Right cardiac atrium (tissue), 5 donors: Measurements from ENCODE around the gene ACACA. TPM values are rescaled to one million over a fixed set of nuclear protein-coding genes. Genes with fewer than 3 reads are reported as not detected.

Experiments
- ATAC-seq, 2 donors: fragments of 200-7000 bp; cut with Tn5 transposase; one replicate each; pipeline versions ENCODE4 v1.8.0 to v1.9.1; 2020; ENCODE audit warnings: moderate library complexity in 2 of 2, mild to moderate bottlenecking in 1 of 2
- DNase-seq, 3 donors: peaks; one replicate each; pipeline ENCODE4 v3.0.0-alpha.2; 2020
- H3K27ac ChIP-seq: one replicate; pipeline ENCODE4 v1.5.1; 2013; ENCODE audit warnings: mild to moderate bottlenecking, low read length, control low read depth, moderate library complexity
- H3K27me3 ChIP-seq: one replicate; pipeline ENCODE4 v1.6.1; 2013; ENCODE audit not compliant: control insufficient read depth, insufficient read depth
- H3K4me1 ChIP-seq: one replicate; pipeline ENCODE4 v1.6.1; 2013; ENCODE audit warnings: low read length; ENCODE audit not compliant: control insufficient read depth, insufficient read depth
- H3K4me3 ChIP-seq: one replicate; pipeline ENCODE4 v1.5.1; 2013; ENCODE audit warnings: low read length, control low read depth
- H3K9me3 ChIP-seq: one replicate; pipeline ENCODE4 v1.6.1; 2013; ENCODE audit warnings: low read length; ENCODE audit not compliant: control insufficient read depth
- WGBS: extraction: QIAGEN DNeasy Blood & Tissue Kit; methylation state at CpG from one replicate; pipeline ENCODE4 v1.1.7; 2013; 5-methylcytosine and 5-hydroxymethylcytosine counted together
- intact Hi-C, 4 donors: fragments of 100-400 bp; cut with DNase I; formaldehyde crosslinking; loops; one replicate each; pipeline versions ENCODE4 v1.11.0 to v1.14.0; 2022 to 2023
- polyA plus RNA-seq: library from polyadenylated mRNA; stranded (reverse); fragments of 200-250 nt; gene quantifications from one replicate; pipeline ENCODE4 v1.2.3, GENCODE V29; 2013
- total RNA-seq, 4 donors: library from RNA; stranded (reverse); fragmentation: NEBNext Ultra II Directional; extraction: Animal tissue kit (Norgen Biotek cat#: 25700); gene quantifications; one replicate each; pipeline ENCODE4 v1.2.1, GENCODE V29; 2021
- donor health status: healthy with polysubstance abuse.
- donor health status: DM: no; HTN: yes; CAD: no.
- donor health status: DM: no; HTN: no; CAD: no.
- donor health status: DM: no; HTN: yes; CAD: no; lungs with severe emphysema.
- donor health status: DM: yes; HTN: yes; CAD: no.

Gene ACACA
- total and polyA plus RNA-seq, 5 donors, result 8.9 to 24.8 (median 20.5) TPM

GRCh38 chr17:37064206-37064605, 342.4 kb downstream of the ACACA start:
- H3K4me3 ChIP-seq, result no peak overlapping the region
- no peak for DNase-seq

GRCh38 chr17:37062021-37062420, 344.6 kb downstream of the ACACA start:
- 67% methylated on average over 9 of the region's 9 CpGs for WGBS

More at GRCh38 chr17:37064206-37064605, 342.4 kb downstream of the ACACA start:
- Histone ChIP-seq H3K27ac (no peak overlapping the region), H3K9me3 (no peaks in the 10 kb centered on the region), H3K27me3 (no peaks in the 10 kb centered on the region), H3K4me1 (no peaks in the 10 kb centered on the region)
- 64% methylated on average over 11 of the region's 11 CpGs for WGBS
- intact Hi-C loops, result no loop called here
- ATAC-seq, result no peak

GRCh38 chr17:37060928-37061327, 345.7 kb downstream of the ACACA start:
- Histone ChIP-seq H3K27ac (no peak overlapping the region), H3K4me1 (no peaks in the 10 kb centered on the region), H3K27me3 (no peaks in the 10 kb centered on the region), H3K4me3 (no peak overlapping the region), H3K9me3 (no peaks in the 10 kb centered on the region)
- DNase-seq (no peak), ATAC-seq (no peak)
- 81% methylated on average over 7 of the region's 7 CpGs for WGBS
- intact Hi-C loops, result no loop called here

More at GRCh38 chr17:37062021-37062420, 344.6 kb downstream of the ACACA start:
- Histone ChIP-seq H3K9me3 (no peaks in the 10 kb centered on the region), H3K27me3 (no peaks in the 10 kb centered on the region), H3K4me1 (no peaks in the 10 kb centered on the region), H3K4me3 (no peak overlapping the region), H3K27ac (no peak overlapping the region)
- ATAC-seq, result no peak
- intact Hi-C loops, result no loop called here
- DNase-seq, result no peak

GRCh38 chr17:37060094-37060493, 346.5 kb downstream of the ACACA start:
- H3K27ac ChIP-seq, result no peak overlapping the region
- no peaks in the 10 kb centered on the region for H3K9me3 ChIP-seq
- no peak overlapping the region for H3K4me3 ChIP-seq
- DNase-seq (no peak), ATAC-seq (no peak)
- no peaks in the 10 kb centered on the region for H3K4me1 ChIP-seq
- no peaks in the 10 kb centered on the region for H3K27me3 ChIP-seq
- 82% methylated on average over 6 of the region's 6 CpGs for WGBS
- intact Hi-C loops, result no loop called here

GRCh38 chr17:37059493-37059892, 347.1 kb downstream of the ACACA start:
- H3K9me3 ChIP-seq, result no peaks in the 10 kb centered on the region
- DNase-seq, result no peak
- WGBS, result 94% methylated on average over 3 of the region's 3 CpGs
- H3K4me1 ChIP-seq, result no peaks in the 10 kb centered on the region
- ATAC-seq, result no peak
- H3K4me3 ChIP-seq, result no peak overlapping the region
- intact Hi-C loops, result no loop called here
- H3K27ac ChIP-seq, result no peak overlapping the region
- H3K27me3 ChIP-seq, result no peaks in the 10 kb centered on the region

- Histone ChIP-seq H3K27me3 (no peaks in the 10 kb centered on the region), H3K9me3 (no peaks in the 10 kb centered on the region), H3K4me3 (no peak overlapping the region), H3K27ac (no peak overlapping the region), H3K4me1 (no peaks in the 10 kb centered on the region)
- intact Hi-C loops, result no loop called here
- WGBS, result 95% methylated on average over 18 of the region's 18 CpGs
- DNase-seq, result no peak
- no peak for ATAC-seq
Measured at GRCh38 chr17:37056622-37057021, 350.0 kb downstream of the ACACA start.

GRCh38 chr17:37054894-37055293, 351.7 kb downstream of the ACACA start:
- no peaks in the 10 kb centered on the region for H3K9me3 ChIP-seq
- H3K27ac ChIP-seq, result no peak overlapping the region
- DNase-seq, result no peak
- WGBS, result 78% methylated on average over 8 of the region's 8 CpGs
- no peaks in the 10 kb centered on the region for H3K4me1 ChIP-seq
- intact Hi-C loops, result no loop called here
- no peak for ATAC-seq
- no peak overlapping the region for H3K4me3 ChIP-seq
- no peaks in the 10 kb centered on the region for H3K27me3 ChIP-seq

- H3K9me3 ChIP-seq, result no peaks in the 10 kb centered on the region
- intact Hi-C loops, result no loop called here
- no peak overlapping the region for H3K27ac ChIP-seq
- WGBS, result 86% methylated on average over 6 of the region's 6 CpGs
- H3K4me1 ChIP-seq, result no peaks in the 10 kb centered on the region
- no peak overlapping the region for H3K4me3 ChIP-seq
- no peaks in the 10 kb centered on the region for H3K27me3 ChIP-seq
- no peak for ATAC-seq
- DNase-seq, result no peak
Measured at GRCh38 chr17:37052450-37052849, 354.2 kb downstream of the ACACA start.

GRCh38 chr17:37051833-37052232, 354.8 kb downstream of the ACACA start:
- Histone ChIP-seq H3K4me1 (no peaks in the 10 kb centered on the region), H3K27ac (no peak overlapping the region), H3K27me3 (no peaks in the 10 kb centered on the region), H3K4me3 (no peak overlapping the region), H3K9me3 (no peaks in the 10 kb centered on the region)
- DNase-seq, result no peak
- WGBS, result 91% methylated on average over 3 of the region's 3 CpGs
- ATAC-seq, result no peak
- intact Hi-C loops, result no loop called here

GRCh38 chr17:37051381-37051780, 355.3 kb downstream of the ACACA start:
- H3K4me1 ChIP-seq, result no peaks in the 10 kb centered on the region
- ATAC-seq, result no peak
- no peak for DNase-seq
- intact Hi-C loops, result no loop called here
- no peaks in the 10 kb centered on the region for H3K27me3 ChIP-seq
- H3K27ac ChIP-seq, result no peak overlapping the region
- no peak overlapping the region for H3K4me3 ChIP-seq
- 92% methylated on average over 5 of the region's 5 CpGs for WGBS
- no peaks in the 10 kb centered on the region for H3K9me3 ChIP-seq

GRCh38 chr17:37050920-37051319, 355.7 kb downstream of the ACACA start:
- DNase-seq, result no peak
- Histone ChIP-seq H3K4me1 (no peaks in the 10 kb centered on the region), H3K4me3 (no peak overlapping the region), H3K9me3 (no peaks in the 10 kb centered on the region), H3K27me3 (no peaks in the 10 kb centered on the region), H3K27ac (no peak overlapping the region)
- no peak for ATAC-seq
- 96% methylated on average over 5 of the region's 5 CpGs for WGBS
- intact Hi-C loops, result no loop called here

- no peaks in the 10 kb centered on the region for H3K4me1 ChIP-seq
- DNase-seq, result no peak
- 94% methylated on average over 5 of the region's 5 CpGs for WGBS
Measured at GRCh38 chr17:37048811-37049210, 357.8 kb downstream of the ACACA start.

More at GRCh38 chr17:37048811-37049210, 357.8 kb downstream of the ACACA start:
- intact Hi-C loops, result loop anchor here (5.0 kb wide), 2 partner anchors 417 to 422 kb away; no protein-coding TSS in a partner anchor
- H3K9me3 ChIP-seq, result no peaks in the 10 kb centered on the region
- ATAC-seq, result no peak
- H3K27ac ChIP-seq, result no peak overlapping the region
- H3K4me3 ChIP-seq, result no peak overlapping the region
- H3K27me3 ChIP-seq, result no peaks in the 10 kb centered on the region
